Fibroblast of upper back skin (primary cell): ENCODE results near the gene CRACR2A.
A peak's percentile ranks its signal among the peaks of the same experiment; 100 is the strongest.

ENCODE experiments used
- DNase-seq: peaks from one replicate; pipeline ENCODE4 v3.0.0-alpha.2; 2013

Gene CRACR2A

GRCh38 chr12:3752096-3752709 is 706 bp downstream of the CRACR2A start:
- DNase-seq: no peak

- no peak for DNase-seq
These were observed 1.5 kb downstream of the CRACR2A start for GRCh38 chr12:3751151-3752095.

- DNase-seq: no peak
These were observed 2.3 kb downstream of the CRACR2A start for GRCh38 chr12:3750616-3751015.

GRCh38 chr12:3748620-3749019 is 4.3 kb downstream of the CRACR2A start:
- DNase-seq: no peak

- DNase-seq: no peak
These were observed 4.8 kb downstream of the CRACR2A start for GRCh38 chr12:3747976-3748619.

- DNase-seq: no peak
These were observed 5.4 kb downstream of the CRACR2A start for GRCh38 chr12:3747543-3747942.

- DNase-seq: no peak
These were observed 6.2 kb downstream of the CRACR2A start for GRCh38 chr12:3746758-3747157.

- no peak for DNase-seq
These were observed 7.8 kb downstream of the CRACR2A start for GRCh38 chr12:3745152-3745551.

- DNase-seq: no peak
These were observed 8.5 kb downstream of the CRACR2A start for GRCh38 chr12:3744229-3744901.

- peak; percentile 18 for DNase-seq
These were observed 9.1 kb downstream of the CRACR2A start for GRCh38 chr12:3743803-3744202.

GRCh38 chr12:3741882-3742672 is 10.8 kb downstream of the CRACR2A start:
- no peak for DNase-seq

- no peak for DNase-seq
These were observed 12.3 kb downstream of the CRACR2A start for GRCh38 chr12:3740480-3741231.

- no peak for DNase-seq
These were observed 17.5 kb downstream of the CRACR2A start for GRCh38 chr12:3735432-3735831.

GRCh38 chr12:3732901-3733300 is 20.0 kb downstream of the CRACR2A start:
- DNase-seq: no peak

GRCh38 chr12:3730111-3730510 is 22.8 kb downstream of the CRACR2A start:
- DNase-seq: no peak

GRCh38 chr12:3728686-3729085 is 24.2 kb downstream of the CRACR2A start:
- no peak for DNase-seq

GRCh38 chr12:3727877-3728632 is 24.9 kb downstream of the CRACR2A start:
- peak; percentile 56 for DNase-seq

GRCh38 chr12:3727354-3727753 is 25.6 kb downstream of the CRACR2A start:
- DNase-seq: no peak

- DNase-seq: no peak
These were observed 26.5 kb downstream of the CRACR2A start for GRCh38 chr12:3726456-3726855.

- peak; percentile 22 for DNase-seq
These were observed 27.4 kb downstream of the CRACR2A start for GRCh38 chr12:3725388-3726115.
